Measurements from ENCODE around the gene CNNM4.
A peak's percentile ranks its signal among the peaks of the same experiment; 100 is the strongest.

Gene CNNM4

GRCh38 chr2:96747061-96747617 lies 13.6 kb upstream of the CNNM4 start:
- no peak overlapping the region for H3K27ac Mint-ChIP-seq
- H3K36me3 Mint-ChIP-seq: no peaks in the 10 kb centered on the region
- H3K27me3 Mint-ChIP-seq: no peaks in the 10 kb centered on the region
- no peaks in the 10 kb centered on the region for H3K4me1 Mint-ChIP-seq
- no peaks in the 10 kb centered on the region for H3K9me3 Mint-ChIP-seq
- H3K4me3 Mint-ChIP-seq: no peak overlapping the region
- no peak for ATAC-seq

- no peaks in the 10 kb centered on the region for H3K36me3 Mint-ChIP-seq
Observed at GRCh38 chr2:96751800-96752199, 8.9 kb upstream of the CNNM4 start.

GRCh38 chr2:96753661-96754282 lies 6.9 kb upstream of the CNNM4 start:
- no peaks in the 10 kb centered on the region for H3K27me3 Mint-ChIP-seq
- no peaks in the 10 kb centered on the region for H3K4me1 Mint-ChIP-seq
- no peaks in the 10 kb centered on the region for H3K9me3 Mint-ChIP-seq
- H3K36me3 Mint-ChIP-seq: no peaks in the 10 kb centered on the region
- no peak for ATAC-seq
- H3K4me3 Mint-ChIP-seq: no peak overlapping the region
- H3K27ac Mint-ChIP-seq: no peak overlapping the region

More at GRCh38 chr2:96751800-96752199, 8.9 kb upstream of the CNNM4 start:
- Mint-ChIP-seq H3K27me3 (no peaks in the 10 kb centered on the region), H3K9me3 (no peaks in the 10 kb centered on the region), H3K4me1 (no peaks in the 10 kb centered on the region), H3K4me3 (no peak overlapping the region), H3K27ac (no peak overlapping the region)
- no peak for ATAC-seq

- no peaks in the 10 kb centered on the region for H3K36me3 Mint-ChIP-seq
Observed at GRCh38 chr2:96754317-96754716, 6.4 kb upstream of the CNNM4 start.

GRCh38 chr2:96756788-96757476 lies 3.8 kb upstream of the CNNM4 start:
- no peak for ATAC-seq
- no peak overlapping the region for H3K4me3 Mint-ChIP-seq
- no peak overlapping the region for H3K27ac Mint-ChIP-seq
- peaks cover 25% of the 10 kb centered on the region for H3K4me1 Mint-ChIP-seq
- H3K27me3 Mint-ChIP-seq: no peaks in the 10 kb centered on the region
- no peaks in the 10 kb centered on the region for H3K36me3 Mint-ChIP-seq
- H3K9me3 Mint-ChIP-seq: no peaks in the 10 kb centered on the region

More at GRCh38 chr2:96754317-96754716, 6.4 kb upstream of the CNNM4 start:
- no peak overlapping the region for H3K27ac Mint-ChIP-seq
- no peak for ATAC-seq
- H3K27me3 Mint-ChIP-seq: no peaks in the 10 kb centered on the region
- H3K4me1 Mint-ChIP-seq: peaks cover 4% of the 10 kb centered on the region
- no peak overlapping the region for H3K4me3 Mint-ChIP-seq
- H3K9me3 Mint-ChIP-seq: no peaks in the 10 kb centered on the region

- no peaks in the 10 kb centered on the region for H3K36me3 Mint-ChIP-seq
- no peak for ATAC-seq
- H3K4me1 Mint-ChIP-seq: peaks cover 30% of the 10 kb centered on the region
- H3K27me3 Mint-ChIP-seq: no peaks in the 10 kb centered on the region
- H3K4me3 Mint-ChIP-seq: no peak overlapping the region
- H3K27ac Mint-ChIP-seq: no peak overlapping the region
- no peaks in the 10 kb centered on the region for H3K9me3 Mint-ChIP-seq
Observed at GRCh38 chr2:96757477-96757860, 3.2 kb upstream of the CNNM4 start.

GRCh38 chr2:96758987-96759386 lies 1.7 kb upstream of the CNNM4 start:
- H3K4me3 Mint-ChIP-seq: no peak overlapping the region
- no peaks in the 10 kb centered on the region for H3K9me3 Mint-ChIP-seq
- H3K4me1 Mint-ChIP-seq: peaks cover 45% of the 10 kb centered on the region

GRCh38 chr2:96759548-96759947 lies 1.2 kb upstream of the CNNM4 start:
- Mint-ChIP-seq H3K4me3 (peak overlapping the region; percentile 90), H3K4me1 (peaks cover 51% of the 10 kb centered on the region), H3K36me3 (no peaks in the 10 kb centered on the region), H3K9me3 (no peaks in the 10 kb centered on the region), H3K27me3 (no peaks in the 10 kb centered on the region), H3K27ac (peak overlapping the region; percentile 86)
- ATAC-seq: no peak

More at GRCh38 chr2:96758987-96759386, 1.7 kb upstream of the CNNM4 start:
- Mint-ChIP-seq H3K27ac (peak overlapping the region; percentile 86), H3K27me3 (no peaks in the 10 kb centered on the region), H3K36me3 (no peaks in the 10 kb centered on the region)
- ATAC-seq: no peak

GRCh38 chr2:96760986-96761832 lies 507 bp downstream of the CNNM4 start:
- peak overlapping the region; percentile 85 for H3K4me3 Mint-ChIP-seq
- peak overlapping the region; percentile 86 for H3K27ac Mint-ChIP-seq
- peaks cover 62% of the 10 kb centered on the region for H3K4me1 Mint-ChIP-seq
- ATAC-seq: peak; percentile 5
- no peaks in the 10 kb centered on the region for H3K9me3 Mint-ChIP-seq
- no peaks in the 10 kb centered on the region for H3K27me3 Mint-ChIP-seq
- H3K36me3 Mint-ChIP-seq: peaks cover under 1% of the 10 kb centered on the region

GRCh38 chr2:96762529-96763311 lies 2.0 kb downstream of the CNNM4 start:
- Mint-ChIP-seq H3K4me1 (peaks cover 78% of the 10 kb centered on the region), H3K9me3 (no peaks in the 10 kb centered on the region), H3K27me3 (no peaks in the 10 kb centered on the region), H3K27ac (peak overlapping the region; percentile 57), H3K4me3 (peak overlapping the region; percentile 85), H3K36me3 (peaks cover 7% of the 10 kb centered on the region)
- ATAC-seq: no peak

GRCh38 chr2:96763511-96764252 lies 3.0 kb downstream of the CNNM4 start:
- H3K4me1 Mint-ChIP-seq: peaks cover 87% of the 10 kb centered on the region
- H3K4me3 Mint-ChIP-seq: peak overlapping the region; percentile 85
- peak overlapping the region; percentile 57 for H3K27ac Mint-ChIP-seq
- ATAC-seq: no peak
- H3K27me3 Mint-ChIP-seq: no peaks in the 10 kb centered on the region
- peaks cover 7% of the 10 kb centered on the region for H3K36me3 Mint-ChIP-seq
- no peaks in the 10 kb centered on the region for H3K9me3 Mint-ChIP-seq

GRCh38 chr2:96764253-96764637 lies 3.5 kb downstream of the CNNM4 start:
- no peak for ATAC-seq
- H3K9me3 Mint-ChIP-seq: no peaks in the 10 kb centered on the region
- H3K36me3 Mint-ChIP-seq: peaks cover 7% of the 10 kb centered on the region
- peaks cover 90% of the 10 kb centered on the region for H3K4me1 Mint-ChIP-seq
- H3K27me3 Mint-ChIP-seq: no peaks in the 10 kb centered on the region
- peak overlapping the region; percentile 57 for H3K27ac Mint-ChIP-seq
- H3K4me3 Mint-ChIP-seq: peak overlapping the region; percentile 85

GRCh38 chr2:96767135-96767871 lies 6.6 kb downstream of the CNNM4 start:
- Mint-ChIP-seq H3K27ac (peak overlapping the region; percentile 71), H3K9me3 (no peaks in the 10 kb centered on the region), H3K36me3 (peaks cover 7% of the 10 kb centered on the region), H3K27me3 (no peaks in the 10 kb centered on the region), H3K4me1 (peaks cover 84% of the 10 kb centered on the region), H3K4me3 (peak overlapping the region; percentile 38)
- ATAC-seq: no peak

Data from stimulated activated memory B cell treated with anti-CD40 and anti-IgM and Interleukin-4, amounts not matched to agents 10 μg/mL and 1 μg/mL and 100 μg/mL, for 72 hours (primary cell).